Right renal cortex interstitium (tissue), 3 donors: Measurements from ENCODE around the gene HNRNPL. TPM values are rescaled to one million over a fixed set of nuclear protein-coding genes. Genes with fewer than 3 reads are reported as not detected.
A peak's percentile ranks its signal among the peaks of the same experiment; 100 is the strongest.
"Not testable (repeated sequence)": the region's sequence is repeated elsewhere in the genome, so short reads cannot be mapped to it uniquely, and the experiment has no call there.

Experiments
- DNase-seq, 3 donors: peaks; one replicate each; pipeline ENCODE4 v3.0.0-alpha.2; 2013; ENCODE audit warnings: low read depth in 3 of 3, low spot score in 2 of 3
- polyA plus RNA-seq, 3 donors: library from polyadenylated mRNA; unstranded; fragments of 120-200 nt; gene quantifications; one replicate each; pipeline ENCODE4 v1.2.1, GENCODE V29; 2013; ENCODE audit not compliant: insufficient read length in 3 of 3

Gene HNRNPL
- 100 to 1,000 TPM; 473 to 492 (median 480) TPM for polyA plus RNA-seq

DNA sequence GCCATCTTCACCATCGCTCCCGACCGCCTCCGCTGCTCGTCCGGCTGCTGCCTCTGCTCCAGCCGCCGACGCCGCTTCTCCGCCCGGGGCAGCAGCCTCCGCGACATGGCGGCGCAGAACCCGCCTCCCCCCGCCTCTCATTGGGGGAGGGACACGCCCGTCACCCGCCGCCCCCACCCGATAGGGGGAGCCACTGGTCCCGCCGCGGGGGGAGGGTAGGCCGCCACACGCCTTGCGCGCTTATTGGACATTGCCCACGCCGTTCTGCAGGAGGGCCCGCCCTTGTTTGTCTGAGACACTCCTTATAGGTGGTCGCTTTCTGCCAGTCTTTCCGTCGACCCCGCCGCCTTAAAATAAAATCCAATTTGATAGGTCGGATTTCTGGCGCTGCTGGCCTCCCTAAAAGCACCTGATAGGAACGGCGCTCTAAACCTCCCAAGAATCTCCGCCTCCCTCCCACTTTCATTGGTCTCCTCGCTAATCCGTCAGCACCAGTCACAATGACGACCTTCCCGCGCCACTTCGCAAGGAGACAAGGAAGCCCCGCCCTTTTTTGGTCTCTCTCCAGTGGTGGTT is at the start of gene HNRNPL:
TSS of gene HNRNPL (minus strand) at position 127 of the 576 bp plus-strand sequence. CDS start at position 107, 20 bp downstream.
- DNase-seq = peak in 1 of 3 donors; percentile 100

DNA sequence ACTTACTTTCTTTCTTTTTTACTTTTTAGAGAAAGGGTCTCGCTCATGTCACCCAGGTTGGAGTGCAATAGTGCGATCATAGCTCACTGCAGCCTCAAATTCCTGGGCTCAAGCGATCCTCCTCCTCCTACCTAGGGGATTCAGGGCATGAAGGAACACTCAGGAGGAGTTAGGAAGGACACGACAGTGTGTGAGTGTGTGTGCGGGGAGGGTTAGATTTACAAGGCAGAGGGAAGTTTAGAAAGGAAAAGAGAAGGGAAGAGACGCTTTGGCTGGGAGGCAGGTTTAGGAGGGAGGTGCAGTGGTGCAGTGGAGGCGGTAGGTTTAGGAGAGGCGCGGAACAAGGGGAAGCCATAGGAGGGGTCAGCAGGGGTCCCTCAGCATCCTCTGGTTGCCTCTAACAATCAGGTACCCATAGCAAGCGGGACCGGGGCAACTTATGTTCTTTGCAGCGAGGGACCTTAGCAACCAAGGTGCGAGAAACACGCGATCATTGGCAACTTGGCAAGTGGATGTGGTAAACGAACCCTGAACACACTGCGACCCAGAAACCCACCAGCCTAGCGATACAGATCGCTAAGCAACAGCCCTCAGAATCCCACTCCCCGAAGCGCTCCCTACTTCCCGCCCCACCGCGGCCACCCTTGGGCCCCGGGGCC is 49.1 kb upstream of the HNRNPL start:
- DNase-seq = no peak

DNA sequence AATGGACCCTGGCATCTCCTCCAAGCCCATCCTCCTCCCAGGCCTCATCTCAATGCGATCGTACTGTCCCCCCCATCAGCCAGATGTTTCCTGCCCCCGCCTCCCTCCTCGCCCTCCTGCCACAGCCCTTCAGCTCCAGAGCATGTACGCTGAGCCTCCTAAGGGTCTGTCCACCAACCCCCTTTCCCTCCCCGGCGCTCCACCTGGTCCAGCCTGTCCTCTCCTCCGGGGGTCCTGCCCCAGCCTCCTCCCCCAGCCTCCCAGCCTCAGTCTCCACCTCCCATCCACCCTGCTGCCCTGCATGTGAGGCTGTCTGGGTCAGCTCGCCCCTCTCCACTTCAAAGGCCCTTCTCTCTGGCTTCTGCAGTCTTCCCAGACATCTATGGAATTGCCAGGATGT is 45.2 kb upstream of the HNRNPL start:
- DNase-seq = no peak

DNA sequence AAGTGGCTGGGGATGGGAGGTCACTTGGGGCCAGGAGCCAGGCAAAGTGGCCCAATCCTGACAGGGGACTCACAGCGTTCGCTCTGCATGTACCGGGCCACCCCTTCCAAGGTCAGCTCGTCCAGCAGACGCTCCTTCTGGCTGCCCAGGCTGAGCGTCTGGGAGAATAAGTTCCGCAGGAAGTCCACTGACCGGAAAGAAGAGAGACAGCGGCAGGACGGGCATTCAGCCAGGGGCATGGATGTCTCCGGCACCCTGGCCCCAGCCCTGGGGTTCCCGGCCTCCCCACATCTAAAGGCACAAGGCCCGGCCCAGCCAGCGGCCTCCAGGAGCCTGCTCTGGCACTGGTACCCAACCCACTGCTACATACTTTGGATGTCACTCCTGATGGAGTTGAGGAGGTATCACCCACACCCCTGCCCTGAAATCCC is 43.6 kb upstream of the HNRNPL start:
- no peak for DNase-seq

DNA sequence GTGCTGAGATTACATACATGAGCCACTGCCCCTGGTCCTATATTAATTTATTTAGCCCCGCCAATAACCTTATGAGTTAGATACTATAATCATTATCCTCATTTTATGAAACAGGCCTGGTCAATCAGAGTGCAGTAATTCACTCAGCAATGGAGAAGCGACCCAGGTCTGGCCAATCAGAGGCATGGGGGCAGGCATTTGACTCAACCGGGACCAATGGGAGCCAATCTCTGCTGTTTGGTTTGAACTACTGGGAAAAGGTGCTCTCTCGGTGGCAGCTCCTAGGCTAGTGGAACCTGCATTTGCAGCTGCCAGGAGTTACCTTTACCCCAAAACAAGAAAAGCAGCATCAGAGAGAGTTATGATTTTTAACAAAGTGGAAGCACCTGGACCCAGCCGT is 43.1 kb upstream of the HNRNPL start:
- DNase-seq = no peak

DNA sequence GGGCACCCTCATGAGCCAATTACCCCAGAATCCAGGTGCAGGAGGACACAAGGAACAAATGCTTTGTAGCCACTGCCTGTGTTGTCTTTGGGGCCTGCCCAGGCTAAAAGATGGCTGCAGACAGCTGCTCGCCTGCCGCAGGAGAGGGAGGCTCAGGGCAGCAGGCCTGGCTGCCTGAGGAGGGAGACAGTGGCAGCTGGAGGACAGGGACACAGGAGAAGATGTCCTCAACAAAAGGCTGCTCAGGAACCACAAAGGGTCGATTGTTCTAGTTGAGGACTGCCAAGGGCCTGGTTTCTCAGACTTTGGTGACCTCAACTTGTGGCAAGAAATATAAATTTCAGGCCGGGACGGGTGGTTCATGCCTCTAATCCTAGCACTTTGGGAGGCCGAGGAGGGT is 42.0 kb upstream of the HNRNPL start:
- DNase-seq = no peak

DNA sequence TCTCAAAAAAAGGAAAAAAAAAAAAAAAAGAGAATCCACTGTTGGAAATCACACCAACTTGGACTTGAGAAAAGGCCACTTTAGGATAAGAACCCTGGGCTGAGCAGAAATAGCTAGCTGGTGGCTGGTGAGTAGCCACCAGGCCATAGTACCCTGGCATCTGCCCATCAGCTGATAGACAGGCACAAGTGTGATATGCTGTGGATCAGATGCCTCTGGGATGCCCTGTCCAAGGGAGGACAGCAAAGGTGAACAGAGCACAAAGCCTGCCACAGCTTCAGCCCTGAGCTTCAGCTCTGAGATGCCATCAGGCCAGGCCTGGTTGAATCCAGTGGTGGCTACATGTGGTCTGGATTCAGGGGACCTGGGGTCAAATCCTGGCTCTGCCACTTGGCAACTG is 40.9 kb upstream of the HNRNPL start:
- DNase-seq = no peak

DNA sequence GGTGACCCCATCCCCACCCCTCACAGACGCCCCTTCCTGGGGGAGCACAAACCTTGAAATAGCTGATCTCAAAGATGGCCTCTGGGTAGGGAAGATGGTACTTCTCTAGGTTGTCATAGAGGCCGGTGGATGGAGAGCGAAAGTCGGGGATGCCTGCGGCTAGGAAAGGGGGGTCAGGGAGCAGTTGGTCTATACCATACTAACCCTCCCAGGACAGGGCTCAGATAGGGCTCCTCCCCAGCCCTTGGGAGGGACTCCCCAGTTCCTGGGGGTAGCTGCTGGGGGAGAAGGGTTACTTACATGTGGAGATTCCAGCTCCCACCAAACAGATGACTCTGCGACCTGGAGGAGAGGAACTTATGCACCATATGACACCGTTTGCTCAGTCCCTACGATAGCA is 40.0 kb upstream of the HNRNPL start:
- DNase-seq = no peak

DNA sequence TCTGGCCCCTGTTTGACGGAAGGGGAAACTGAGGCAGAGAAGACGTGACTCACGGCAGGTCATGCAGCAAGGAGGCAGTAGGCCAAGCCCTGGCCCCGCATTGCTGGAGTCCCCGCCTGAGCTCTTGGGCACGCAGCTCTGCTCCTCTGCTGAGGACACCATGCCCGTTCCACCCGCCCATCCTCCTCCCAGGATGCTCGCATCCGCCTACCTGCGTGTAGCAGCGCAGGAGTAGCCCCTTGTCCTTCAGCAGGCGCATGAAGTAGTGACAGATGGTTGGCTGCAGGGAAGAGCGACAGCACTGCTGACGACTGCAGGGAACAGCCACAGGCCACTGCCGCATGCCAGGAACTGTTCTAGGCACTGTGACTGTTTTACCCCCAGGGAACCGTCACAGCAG is 39.1 kb upstream of the HNRNPL start:
- DNase-seq = no peak

DNA sequence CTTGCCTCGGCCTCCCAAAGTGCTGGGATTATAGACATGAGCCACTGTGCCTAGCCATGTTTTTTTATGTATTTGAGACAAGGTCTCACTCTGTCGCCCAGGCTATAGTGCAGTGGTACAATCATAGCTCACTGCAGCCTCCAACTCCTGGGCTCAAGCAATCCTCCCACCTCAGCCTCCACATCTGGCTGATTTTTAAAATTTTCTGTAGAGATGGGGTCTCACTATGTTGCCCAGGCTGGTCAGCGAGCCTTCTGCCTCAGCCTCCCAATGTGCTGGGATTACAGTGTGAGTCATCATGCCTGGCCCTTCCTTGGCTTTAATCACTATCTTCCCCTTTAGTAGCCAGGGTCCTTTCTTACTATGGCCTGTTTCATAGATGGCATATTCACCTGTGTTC is 34.9 kb upstream of the HNRNPL start:
- DNase-seq = not testable (repeated sequence)

DNA sequence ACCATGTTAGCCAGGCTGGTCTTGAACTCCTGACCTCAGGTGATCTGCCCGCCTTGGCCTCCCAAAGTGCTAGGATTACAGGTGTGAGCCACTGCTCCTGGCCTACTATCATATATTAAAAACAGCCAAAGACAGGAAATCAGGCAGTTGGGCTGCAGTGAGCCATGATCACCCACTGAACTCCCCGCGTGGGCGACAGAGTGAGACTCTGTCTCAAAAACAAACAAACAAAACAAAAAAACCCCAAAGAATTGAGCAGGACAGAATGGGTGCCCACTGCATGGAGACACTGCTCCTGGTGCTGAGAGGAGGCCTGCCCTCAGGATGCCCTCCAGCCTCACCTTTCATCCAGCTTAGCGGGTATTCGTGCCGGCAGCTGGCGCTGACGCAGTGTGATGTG is 33.5 kb upstream of the HNRNPL start:
- DNase-seq = no peak

DNA sequence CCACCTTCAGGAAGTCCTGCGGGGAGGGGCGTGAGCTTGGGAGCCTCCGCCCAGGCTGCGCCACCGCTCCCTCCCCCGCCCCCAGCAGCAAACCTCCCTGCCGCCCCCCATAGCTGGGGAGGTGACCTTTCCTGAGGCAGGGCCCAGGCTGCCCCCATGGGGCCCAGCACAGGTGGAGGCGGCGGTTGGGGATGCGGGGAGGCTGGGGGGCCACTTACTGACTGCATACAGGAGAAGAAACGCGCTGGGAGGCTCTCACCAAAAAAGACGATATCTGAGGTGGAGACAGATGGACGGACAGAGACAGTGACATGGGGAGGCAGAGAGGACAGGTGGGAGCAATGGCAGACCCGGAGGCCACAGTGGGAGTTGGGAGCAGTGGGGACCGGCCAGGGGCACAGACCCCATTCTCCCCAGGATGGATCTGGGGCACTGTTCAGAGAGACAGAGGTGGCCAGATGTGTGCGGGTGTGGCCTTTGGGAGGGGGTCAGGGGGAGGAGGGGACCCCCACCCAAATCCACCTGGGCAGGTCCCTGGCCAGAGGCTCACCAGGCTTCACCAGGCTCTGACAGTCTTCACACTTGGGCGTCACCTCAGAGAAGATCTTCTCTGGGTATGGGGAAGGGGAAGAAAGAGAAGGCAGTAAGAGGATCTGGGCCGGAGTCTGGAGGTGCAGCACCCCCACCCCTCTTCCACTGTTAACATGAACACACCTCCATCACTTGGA is 31.3 kb upstream of the HNRNPL start:
- no peak for DNase-seq

DNA sequence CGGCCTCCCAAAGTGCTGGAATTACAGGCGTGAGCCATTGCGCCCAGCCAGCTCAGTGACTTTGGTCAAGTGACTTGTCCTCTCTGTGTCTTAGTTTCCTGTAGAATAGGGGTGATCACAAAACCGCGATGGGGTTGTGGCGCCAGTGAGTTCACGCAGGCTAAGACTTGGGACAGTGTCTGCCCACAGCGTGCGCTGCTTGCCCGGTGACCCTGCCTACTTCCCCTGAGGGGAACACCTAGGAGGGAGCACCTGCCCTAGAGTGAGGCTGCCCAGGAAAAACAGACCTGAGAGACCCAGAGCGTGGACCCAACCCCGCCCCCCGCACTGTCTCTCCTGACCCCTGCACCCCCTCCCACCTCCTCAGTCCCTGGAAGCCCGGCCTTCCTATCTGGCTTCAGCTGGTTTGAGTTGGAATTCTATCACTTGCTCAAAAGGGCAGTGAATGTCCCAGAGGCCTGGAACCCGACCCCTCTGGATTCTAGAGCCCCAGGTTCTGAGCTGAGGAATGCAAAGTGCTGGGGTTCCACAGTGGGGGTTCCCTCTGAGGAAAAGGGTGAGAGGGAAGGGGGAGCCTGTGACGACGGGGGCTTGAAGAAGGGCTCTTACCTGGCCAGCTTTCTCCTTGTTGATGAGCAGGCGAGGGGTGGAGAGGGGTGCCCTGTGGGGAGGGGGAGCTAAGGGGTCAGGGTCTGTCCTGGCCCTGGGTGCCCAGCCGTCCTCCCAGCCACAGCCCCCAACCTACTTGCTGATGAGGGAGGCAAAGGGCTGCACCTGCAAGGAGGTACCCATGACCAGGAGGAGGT is 30.5 kb upstream of the HNRNPL start:
- no peak for DNase-seq

DNA sequence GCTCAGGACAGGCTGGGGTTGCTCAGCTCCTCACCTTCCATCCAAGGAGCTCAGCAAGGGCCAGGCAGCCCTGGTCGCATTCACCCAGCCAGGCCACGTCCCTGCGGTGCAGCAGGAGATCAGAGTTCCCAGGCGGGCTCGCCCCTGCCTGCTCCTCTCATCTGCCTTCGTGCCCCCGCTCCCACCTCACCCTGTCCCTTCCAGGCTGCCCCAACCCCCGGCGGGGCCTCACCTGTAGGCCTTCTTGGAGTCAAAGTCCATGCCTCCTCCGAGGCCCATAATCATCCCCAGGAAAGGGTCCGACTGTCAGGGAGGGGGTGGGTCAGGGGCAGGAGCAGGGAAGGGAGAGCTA is 29.6 kb upstream of the HNRNPL start:
- DNase-seq = no peak

DNA sequence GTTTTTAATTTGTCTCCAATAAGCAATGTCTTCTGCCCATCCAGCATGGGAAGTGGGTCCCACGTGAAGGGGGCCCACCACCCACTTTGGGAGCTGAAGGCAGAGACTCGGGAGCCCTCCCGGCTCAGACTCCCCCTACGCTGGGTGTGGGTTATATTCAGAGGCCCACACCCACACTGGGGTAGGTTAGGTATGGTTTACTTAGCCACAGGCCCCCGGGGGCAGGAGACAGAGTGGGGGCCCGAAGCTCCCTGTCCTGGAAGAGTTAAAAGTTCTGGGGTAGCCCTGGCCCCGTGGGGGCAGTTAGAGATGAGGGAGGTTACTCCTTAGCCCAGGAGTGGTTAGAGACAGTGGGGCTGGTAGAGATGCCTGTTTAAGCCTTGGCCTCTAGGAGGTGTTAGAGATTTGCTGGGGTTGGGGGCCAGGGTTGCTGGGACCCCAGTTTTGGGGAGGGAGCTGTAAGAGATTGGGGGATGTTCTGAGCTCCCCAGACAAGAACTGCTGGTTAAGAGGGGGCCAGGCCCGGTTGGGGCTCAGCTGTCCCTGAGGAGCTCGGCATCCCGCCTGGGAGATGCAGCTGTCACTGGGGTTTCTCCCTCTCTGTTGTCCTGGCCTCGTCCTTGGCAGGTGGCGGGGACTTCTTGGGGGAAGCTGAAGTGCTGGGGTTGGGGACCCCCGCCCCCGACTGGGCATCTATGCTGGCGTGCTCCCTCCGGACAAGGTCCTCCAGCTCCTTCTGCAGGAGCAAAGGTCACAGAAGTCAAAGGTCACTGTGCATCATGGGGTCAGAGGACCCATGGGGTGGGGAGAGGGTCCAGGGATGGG is 29.0 kb upstream of the HNRNPL start:
- no peak for DNase-seq

DNA sequence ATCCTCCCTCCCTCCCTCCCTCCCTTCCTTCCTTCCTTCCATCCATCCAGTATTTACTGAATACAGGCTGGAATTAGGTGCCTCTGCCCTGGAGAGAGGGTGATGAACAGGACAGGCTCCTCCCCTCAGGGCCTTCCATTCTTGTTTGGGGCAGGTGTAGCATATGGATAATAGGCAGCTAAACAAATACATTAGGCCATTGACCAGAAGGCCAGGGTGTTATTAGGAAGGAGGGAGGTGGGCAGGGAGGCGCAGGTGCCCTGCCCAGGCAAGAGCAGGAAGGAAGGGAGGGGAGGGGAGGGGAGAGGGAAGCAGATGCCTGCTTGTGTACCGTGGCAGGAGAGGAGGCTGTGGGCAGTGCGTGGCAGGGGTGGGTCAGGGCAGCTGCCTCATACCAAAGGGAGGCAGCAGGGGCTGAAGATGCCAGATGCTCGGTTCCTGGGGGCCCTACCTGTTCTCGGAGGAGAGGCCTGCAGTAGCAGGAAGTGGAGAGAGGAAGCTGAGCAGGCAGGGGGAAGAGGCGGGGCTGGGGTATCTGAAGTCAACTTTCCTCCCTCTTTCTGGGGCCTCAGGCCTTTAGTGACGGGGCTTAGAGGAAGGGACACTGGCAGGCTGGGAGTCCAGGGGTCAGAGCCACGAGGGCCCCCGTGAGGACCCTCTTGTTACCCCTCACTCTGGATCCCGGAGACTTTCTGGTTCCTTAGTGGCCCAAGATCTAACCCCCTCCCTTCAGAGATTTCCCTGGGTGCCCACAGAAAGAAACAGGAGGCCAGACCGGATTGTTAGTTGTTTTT is 28.2 kb upstream of the HNRNPL start, which contains the start of gene RINL:
TSS of gene RINL (minus strand) at position 495 of the 794 bp plus-strand sequence. CDS start 1,533 bp downstream, outside the sequence.
- DNase-seq = no peak

DNA sequence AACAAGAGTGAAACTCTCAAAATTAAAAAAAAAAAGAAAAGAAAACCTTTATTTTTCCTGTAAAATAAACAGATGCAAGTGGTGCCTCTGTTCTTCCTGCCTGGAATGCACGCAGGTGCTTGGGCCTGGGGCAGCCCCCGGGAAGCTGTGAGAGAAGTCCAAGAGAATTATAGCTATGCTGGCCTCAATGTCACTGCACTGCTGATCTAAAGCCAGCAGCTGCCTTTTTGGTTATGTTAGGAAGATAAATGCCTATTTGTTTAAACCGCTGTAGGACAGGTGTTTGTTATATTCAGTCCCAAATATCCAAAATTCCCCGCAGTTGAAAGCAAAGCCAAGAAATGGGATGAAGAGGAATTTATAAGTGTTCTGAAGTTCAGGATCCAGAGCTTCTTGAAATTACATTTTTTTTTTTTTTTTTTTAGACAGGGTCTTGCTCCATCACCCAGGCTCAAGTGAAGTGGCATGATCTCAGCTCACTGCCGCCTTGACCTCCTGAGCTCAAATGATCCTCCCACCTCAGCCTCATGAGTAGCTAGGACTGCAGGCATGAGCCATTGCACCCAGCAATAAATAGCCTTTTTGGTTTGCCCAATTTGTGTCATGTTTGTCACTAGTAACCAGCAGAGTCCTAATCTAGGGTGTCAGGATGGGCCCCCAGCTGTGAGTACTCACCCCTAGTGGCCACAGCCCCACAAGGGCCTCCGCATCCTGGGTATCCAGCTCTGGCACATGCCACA is 26.0 kb upstream of the HNRNPL start:
- no peak for DNase-seq

DNA sequence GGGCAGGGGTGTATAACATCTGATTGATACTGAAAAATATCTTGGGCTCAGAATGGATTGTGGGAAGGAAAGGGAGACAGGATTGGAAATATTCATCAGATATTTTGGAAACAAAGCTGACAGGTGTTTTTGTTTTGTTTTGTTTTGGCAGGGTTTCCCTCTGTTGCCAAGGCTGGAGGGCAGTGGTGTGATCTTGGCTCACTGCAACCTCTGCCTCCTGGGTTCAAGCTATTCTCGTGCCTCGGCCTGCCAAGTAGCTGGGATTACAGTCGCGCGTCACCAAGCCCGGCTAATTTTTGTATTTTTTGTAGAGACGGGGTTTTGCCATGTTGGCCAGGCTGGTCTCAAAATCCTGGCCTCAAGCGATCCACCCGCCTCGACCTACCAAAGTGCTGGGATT is 23.6 kb upstream of the HNRNPL start:
- DNase-seq = not testable (repeated sequence)

DNA sequence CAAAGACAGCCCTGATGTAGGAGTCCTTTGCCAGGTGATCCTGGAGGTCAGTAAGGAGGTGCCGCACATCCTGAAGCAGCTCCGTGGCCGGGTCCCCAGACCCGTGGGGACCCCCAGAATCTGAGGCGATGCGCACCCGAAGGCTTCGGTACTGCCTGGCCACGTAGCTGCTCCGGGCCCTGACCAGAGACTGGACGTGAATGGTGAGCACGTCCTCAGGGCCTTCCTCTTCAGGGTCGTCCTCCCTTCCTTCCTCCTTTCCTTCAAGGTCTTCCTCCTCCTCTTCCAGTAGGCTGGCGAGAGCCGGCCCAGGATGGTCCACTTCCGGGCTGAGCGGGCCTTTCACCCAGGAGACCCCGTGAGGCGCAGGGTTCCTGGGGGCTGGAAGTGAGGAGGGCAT is 20.8 kb upstream of the HNRNPL start:
- no peak for DNase-seq
